NCI-H2196 (cell line): Measurements from ENCODE around the gene FAM181A.

Experiments
- DNase-seq: peaks from one replicate; lab custom pipeline; 2025; ENCODE audit not compliant: unreplicated experiment; lab: John Stamatoyannopoulos, UW

The FAM181A gene

DNA sequence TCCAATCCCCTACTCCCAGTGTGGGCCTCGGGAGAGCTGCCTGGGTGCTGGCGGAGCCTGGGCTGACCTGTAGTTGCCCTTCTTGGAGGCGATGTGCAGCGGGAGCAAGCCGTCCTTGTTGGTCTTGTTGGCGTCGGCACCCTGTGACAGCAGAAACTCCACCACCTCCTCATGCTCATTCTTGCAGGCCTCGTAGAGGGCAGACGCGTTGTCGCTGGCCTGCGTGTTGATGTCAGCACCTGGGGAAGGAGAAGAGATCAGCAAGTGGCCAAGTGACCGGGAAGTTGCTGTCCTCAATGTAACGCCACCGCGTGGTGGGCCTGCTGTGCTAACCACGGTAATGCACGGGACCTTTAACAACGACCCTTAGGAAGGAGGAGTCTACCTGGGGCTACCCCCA is 20.1 kb downstream of the FAM181A start:
- DNase-seq: no peak

DNA sequence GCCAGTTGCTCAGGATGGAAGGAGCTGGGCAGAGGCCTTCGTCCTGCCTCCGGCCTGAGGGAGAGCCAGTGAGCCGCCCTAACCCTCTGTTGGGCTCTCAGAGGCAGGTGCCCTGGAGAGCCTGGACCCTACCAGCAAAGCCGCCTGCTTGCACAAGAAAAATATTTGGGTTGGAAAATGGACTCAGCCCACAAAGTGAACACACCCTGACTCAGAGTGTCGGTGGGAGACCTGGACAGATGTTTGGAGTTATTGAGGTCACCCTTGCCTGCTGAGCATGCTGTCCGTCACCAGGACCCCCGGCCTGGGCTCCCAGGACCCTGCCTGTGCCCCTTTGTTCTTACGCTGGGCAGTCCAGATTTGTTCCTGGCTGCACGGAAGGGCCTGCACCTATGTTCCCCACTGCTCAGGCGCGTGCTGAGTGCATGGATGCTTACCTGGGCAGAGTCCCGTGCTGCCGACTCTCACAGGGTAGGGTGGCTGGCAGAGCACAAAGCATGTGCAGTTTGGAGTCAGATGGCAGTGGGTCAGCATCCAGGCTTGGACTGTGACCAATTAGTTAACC is 22.4 kb downstream of the FAM181A start:
- DNase-seq: no peak

DNA sequence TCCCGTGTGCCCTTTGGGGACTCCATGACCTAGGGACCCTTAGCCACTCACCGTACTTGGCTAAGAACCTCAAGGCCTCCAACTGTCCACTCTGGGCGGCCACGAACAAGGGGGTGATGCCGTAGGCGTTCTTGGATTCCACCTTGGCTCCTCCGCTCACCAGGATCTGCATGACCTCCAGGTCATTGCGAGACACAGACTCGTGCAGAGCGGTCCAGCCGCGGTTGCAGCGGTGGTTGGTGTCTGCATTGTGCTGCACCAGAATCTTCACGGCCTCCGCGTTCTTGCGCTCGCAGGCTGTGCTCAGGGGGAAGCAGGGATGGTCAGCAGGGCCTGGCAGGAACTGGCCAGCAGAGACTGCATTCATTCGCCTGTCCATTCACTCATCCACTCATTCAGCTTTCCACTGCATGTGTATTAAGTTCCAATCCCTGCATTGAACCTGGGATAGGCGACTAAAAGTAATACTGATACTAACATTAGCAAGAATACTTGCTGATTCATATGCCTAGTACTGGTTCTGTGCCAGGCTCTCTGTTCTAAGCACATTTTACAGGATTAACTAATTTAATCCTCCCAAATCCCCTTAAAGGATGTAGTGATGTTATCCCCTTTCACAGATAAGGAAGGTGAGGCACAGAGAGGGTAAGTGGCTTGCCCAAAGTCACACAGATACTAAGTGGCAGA is 23.9 kb downstream of the FAM181A start:
- no peak for DNase-seq

- no peak for DNase-seq
Measured at GRCh38 chr14:93951635-93952540, 24.7 kb downstream of the FAM181A start.

DNA sequence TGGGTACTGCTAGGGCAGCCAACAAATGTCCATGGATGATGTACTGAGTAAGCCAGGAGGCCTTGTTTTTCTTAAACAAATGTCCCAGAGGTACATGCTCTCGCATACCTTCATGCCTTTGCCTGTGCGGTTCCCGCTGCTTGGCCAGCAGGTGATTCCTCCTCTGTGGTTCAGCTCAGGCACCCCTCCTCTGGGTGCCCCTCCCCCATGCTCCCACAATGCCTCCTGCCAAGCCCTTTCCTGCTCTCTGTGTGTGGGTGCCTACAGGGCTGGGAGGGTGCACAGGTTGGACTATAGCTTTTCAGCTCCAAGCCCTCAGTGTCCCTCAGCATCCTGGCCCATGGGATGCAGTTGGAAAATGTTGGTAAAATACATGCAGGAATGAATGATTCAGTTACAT is 25.7 kb downstream of the FAM181A start:
- no peak for DNase-seq

DNA sequence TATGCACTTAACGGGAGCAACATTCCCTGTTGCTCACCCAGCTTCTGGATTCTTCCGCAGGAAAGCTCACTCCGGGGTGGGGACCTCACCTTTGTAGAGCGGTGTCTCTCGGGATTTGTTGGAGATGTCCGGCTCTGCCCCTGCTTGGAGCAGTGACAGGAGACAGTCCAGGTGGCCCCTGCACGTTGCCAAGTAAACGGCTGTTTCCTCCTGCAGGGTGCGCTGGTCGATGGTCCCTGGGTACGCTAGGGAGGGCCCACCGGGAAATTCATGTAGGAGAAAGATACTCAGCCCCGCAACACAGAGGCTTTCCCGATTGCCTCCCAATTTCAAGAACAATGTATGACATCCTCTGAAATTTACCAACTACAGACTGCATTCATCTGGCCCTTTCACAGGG is 26.1 kb downstream of the FAM181A start:
- no peak for DNase-seq

- DNase-seq: no peak
Measured at GRCh38 chr14:93953739-93954515, 26.8 kb downstream of the FAM181A start.

GRCh38 chr14:93954516-93954830 is 27.3 kb downstream of the FAM181A start:
- no peak for DNase-seq

GRCh38 chr14:93954900-93955849 is 28.0 kb downstream of the FAM181A start:
- DNase-seq: no peak

DNA sequence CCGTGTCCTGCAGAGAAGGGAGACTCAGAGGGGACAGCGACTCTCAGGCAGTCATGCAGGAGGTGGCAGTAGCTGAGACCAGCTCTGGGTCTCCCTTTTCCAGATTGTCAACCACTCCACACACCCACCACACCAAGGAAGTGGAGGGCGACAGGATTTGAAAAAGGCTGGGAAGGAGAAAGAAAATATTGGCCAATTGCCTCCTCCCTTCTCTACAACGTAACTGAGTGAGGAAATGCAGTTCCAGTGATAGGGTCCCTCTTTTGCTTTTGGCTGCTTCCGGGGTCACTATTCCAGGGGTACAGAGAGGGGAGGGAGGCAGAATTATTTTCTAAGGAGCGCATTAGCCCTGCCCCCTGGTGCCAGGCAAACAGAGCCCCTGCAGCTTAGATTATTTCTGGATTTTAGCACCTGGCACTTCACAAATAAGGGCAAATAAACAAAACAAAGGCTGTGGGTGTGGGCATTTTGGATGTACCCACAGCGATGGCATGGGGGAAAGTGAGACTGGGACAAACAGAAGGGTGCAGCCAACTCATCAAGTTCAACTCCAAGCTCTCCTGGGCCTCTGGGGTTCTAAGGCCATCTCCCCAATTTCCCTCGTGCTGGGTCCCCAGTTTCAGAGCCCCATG is 28.8 kb downstream of the FAM181A start:
- DNase-seq: no peak

- DNase-seq: no peak
Measured at GRCh38 chr14:93956514-93957332, 29.6 kb downstream of the FAM181A start.

- DNase-seq: no peak
Measured at GRCh38 chr14:93957333-93957710, 30.2 kb downstream of the FAM181A start.

DNA sequence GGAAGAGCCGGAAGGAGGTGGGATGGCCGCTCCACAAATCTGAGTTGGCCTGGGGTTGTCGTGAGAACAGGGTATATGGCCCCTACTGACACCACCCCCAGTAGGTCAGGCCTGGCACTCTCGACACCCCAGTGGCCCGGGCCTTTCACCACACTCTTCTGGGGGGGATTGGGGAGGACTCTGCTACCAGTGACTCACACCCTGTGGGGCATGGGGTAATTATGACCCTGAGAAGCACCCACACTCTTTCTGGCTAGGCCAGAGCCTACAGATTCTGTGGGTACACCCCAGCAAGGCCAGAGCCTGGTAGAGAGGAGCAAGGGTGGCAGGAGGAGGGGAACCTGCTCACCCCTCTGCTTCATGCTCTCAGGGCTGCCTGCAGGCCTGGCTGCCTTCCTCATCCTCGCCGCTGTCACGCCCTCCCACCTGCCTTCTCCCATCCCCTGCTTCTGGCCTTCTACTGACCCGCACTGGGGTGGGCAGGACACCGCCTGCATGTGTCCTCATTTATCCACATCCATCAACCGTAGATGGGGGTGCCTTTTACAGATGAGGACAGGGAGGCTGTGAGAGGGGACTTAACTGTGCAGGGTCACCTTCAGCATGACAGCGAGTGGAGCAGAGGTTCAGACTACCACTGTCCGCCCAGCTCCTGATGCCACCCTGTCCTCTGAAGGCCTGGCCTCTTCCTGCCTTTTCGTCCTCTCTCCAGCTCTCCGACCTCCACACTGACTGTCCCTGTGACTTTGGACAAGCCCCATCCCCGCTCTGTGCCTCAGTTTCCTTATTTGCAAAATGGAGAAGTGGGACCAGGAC is 30.8 kb downstream of the FAM181A start:
- no peak for DNase-seq

DNA sequence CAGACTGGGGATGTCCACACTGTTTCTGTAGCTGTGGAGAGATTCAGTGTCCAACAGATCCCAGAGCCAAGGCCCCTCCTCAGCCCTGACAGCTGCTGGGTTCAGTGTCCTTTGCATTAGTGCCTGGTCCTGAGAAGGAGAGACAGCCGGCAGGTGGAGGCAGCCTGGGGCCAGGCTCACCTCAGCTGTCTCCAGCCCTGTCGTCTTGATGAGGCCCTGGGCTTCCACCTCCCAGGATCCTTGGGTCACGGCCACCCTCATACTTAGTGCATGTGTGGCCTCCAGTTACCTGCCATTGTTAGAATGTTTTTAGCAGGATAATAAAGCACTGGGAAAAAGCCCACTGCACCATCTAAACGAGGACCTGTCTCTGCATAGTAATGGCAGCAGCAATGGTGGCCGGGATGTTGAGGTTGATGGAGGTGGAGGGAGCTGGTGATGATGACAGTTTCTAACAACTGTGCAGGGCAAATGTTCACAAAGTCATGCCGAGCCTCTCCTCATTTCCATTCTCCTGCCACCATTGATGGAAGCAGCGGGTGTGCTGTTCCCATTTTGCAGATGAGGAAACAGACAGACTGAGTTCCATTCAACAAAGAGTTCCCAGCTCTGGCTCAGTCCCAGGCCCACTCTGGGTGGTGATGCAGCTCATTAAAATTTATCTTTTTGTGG is 31.6 kb downstream of the FAM181A start:
- no peak for DNase-seq

GRCh38 chr14:93959239-93960107 is 32.3 kb downstream of the FAM181A start:
- DNase-seq: peak; percentile 16

GRCh38 chr14:93960108-93960475 is 32.9 kb downstream of the FAM181A start:
- no peak for DNase-seq
